ENCODE results near the gene OSBP2. TPM values are rescaled to one million over a fixed set of nuclear protein-coding genes. Genes with fewer than 3 reads are reported as not detected.

OSBP2 gene
- total RNA-seq, 2 experiments from 2014 or later = 2.3 to 2.9 TPM

DNA sequence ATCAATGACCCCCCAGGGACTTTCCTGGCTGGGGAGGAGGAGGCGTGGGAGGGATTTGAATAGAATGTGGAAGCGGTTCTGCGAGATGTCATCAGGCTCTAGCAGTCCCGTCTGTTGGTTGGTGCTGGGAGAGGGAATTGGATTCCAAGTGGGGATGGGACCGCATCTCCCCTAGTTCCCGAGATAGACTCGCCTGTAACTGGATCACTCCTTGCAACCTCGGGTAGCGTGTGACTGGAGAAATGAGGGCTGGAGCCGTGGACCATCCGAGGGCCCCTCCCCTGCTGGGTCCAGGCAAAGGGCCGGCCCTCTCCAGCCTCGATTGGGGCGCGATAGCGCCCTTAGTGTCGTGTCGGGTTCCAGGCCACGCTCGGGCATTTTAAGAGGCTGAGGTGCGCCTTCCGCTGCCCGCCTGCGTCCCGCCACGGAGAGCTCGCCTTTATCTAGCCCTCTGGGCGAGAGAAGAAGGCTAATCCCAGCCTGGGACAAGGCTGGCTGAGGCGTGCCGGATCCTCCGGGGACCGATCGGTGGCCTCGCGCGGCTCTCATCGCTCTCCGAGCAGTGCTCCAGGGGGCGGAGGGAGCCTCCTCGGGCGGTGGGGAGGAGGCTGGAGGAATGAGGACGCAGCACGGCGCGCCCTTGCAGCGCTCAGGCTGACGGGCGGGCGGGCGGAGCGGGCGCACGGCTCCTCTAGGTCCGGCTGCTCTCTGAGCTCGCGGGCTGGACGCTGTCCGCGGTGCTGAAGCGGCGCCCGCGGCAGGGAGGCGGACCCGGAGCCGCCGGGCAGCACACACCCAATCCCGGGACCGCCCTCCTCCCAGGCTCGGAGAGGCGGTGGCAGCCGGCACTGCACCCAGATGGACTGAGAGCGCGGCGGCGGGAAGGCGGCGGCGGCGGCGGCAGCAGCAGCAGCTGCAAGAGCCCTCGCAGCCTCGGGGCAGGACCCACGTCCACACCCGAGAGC, 107.8 kb downstream of the OSBP2 start:
- CTCF ChIA-PET = interaction anchor here (0.9 to 1.2 kb wide), 2 partner anchors 168 to 234 kb away, joined by 3 to 4 read pairs; no protein-coding TSS in a partner anchor
- Mint-ChIP-seq H3K4me1 (ENCODE audit: low read depth) (peaks cover 7% of the 10 kb centered on the region), H3K4me3 (no peak overlapping the region), H3K9me3 (no peaks in the 10 kb centered on the region), H3K36me3 (no peaks in the 10 kb centered on the region), H3K27me3 (peaks cover 35% of the 10 kb centered on the region), H3K27ac (no peak overlapping the region)
- peak; percentile 81 for DNase-seq
- POLR2A ChIA-PET = interaction anchor here (1.0 kb wide), 1 partner anchor 166 kb away, joined by 3 read pairs; the partner anchor contains the start of genes MORC2 and TUG1
- intact Hi-C loops (cut with micrococcal nuclease) = no loop called here

DNA sequence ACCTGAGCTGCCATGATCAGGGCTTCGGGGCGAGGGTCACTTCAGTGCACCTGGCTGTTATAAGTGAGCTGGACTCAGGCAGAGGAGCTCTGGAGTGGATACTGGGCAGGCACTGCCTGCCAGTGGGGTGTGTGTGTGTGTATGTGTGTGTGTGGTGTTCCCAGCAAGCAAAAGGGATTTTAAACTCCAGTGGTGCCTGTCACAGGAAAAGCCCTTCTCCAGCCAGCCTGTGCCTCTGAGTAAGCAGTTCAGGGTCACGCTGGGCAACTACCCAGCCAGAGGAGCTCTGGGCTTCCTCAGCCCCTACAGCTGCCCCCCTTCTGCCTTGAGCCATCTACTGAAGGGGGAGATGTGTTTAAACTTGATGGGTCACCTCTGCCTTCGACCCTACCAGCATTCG, 109.0 kb downstream of the OSBP2 start:
- no peak overlapping the region for H3K27ac Mint-ChIP-seq
- no peaks in the 10 kb centered on the region for H3K36me3 Mint-ChIP-seq
- no peaks in the 10 kb centered on the region for H3K9me3 Mint-ChIP-seq
- intact Hi-C loops (cut with micrococcal nuclease) = no loop called here
- peaks cover 35% of the 10 kb centered on the region for H3K27me3 Mint-ChIP-seq
- POLR2A ChIA-PET = no interaction called here
- no peak overlapping the region for H3K4me3 Mint-ChIP-seq
- CTCF ChIA-PET = no interaction called here
- H3K4me1 Mint-ChIP-seq (ENCODE audit: low read depth) = peaks cover 7% of the 10 kb centered on the region
- DNase-seq = no peak

DNA sequence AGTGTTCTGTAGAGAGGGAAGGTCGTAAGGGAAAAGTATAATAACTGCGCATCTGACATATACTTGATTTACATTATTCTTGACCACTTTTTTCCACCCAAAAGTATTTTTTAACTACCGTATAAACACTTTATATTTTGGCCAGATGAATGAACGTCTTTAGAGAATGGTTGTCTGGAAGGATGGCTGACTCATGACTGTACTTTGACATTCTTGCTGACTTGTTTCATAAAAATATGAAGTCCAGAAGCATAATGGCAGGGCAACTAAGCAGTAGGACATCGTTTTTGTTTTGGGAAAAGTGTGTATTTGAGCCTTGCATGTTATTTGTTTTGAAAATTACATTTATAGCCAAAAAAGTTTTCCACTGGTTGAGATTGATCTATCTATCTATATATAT, 110.0 kb downstream of the OSBP2 start:
- intact Hi-C loops (cut with micrococcal nuclease) = no loop called here

DNA sequence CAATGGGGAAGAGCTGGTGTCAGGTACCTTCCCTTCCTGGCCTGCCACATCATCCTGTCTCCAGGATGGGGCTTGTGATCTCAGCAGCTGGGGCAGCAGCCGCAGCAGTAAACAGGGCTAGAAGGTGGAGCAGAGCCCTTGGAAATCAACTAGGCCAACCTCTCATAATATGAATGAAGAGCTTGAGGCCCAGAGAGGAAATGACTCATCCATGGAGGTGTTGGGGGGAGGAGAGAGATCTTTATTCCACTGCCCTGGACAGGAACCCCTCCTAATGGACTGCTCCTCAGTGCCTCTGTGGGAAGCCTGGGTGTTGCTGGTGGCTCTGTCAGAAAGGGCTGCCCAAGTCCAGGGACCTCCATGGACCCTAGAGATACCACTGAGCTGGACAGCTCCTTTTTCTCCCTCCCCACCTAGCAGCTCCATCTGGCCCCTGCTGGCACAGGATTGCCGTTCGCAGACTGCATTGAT, 111.8 kb downstream of the OSBP2 start:
- Mint-ChIP-seq H3K9me3 (no peaks in the 10 kb centered on the region), H3K36me3 (no peaks in the 10 kb centered on the region), H3K27ac (no peak overlapping the region), H3K27me3 (peaks cover 19% of the 10 kb centered on the region), H3K4me1 (ENCODE audit: low read depth) (peaks cover 7% of the 10 kb centered on the region), H3K4me3 (no peak overlapping the region)
- POLR2A ChIA-PET = no interaction called here
- intact Hi-C loops (cut with micrococcal nuclease) = no loop called here
- peak; percentile 13 for DNase-seq
- CTCF ChIA-PET = no interaction called here

More for the DNA sequence above, 110.0 kb downstream of the OSBP2 start:
- no peak overlapping the region for H3K27ac Mint-ChIP-seq
- no peak for DNase-seq
- peaks cover 35% of the 10 kb centered on the region for H3K27me3 Mint-ChIP-seq
- H3K4me3 Mint-ChIP-seq = no peak overlapping the region
- POLR2A ChIA-PET = no interaction called here
- peaks cover 7% of the 10 kb centered on the region for H3K4me1 Mint-ChIP-seq (ENCODE audit: low read depth)
- CTCF ChIA-PET = no interaction called here
- no peaks in the 10 kb centered on the region for H3K9me3 Mint-ChIP-seq
- no peaks in the 10 kb centered on the region for H3K36me3 Mint-ChIP-seq

DNA sequence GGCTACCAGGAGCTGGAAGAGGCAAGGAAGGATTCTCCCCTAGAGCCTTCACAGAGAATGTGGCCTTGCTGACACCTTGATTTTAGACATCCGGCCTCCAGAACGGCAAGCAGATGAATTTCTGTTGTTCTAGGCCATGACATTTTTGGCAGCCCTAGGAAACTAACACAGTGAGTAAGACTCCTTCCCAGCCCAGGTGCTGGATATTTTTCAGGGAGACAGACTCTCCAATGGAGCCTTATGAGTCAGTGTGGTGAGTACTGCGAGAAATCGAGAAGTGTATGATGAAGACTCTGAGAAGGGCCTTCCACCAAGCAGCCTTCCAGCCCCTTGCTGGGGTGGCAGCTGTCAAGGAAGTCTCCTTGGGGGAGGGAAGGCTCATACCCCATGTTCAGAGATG, 114.4 kb downstream of the OSBP2 start:
- Mint-ChIP-seq H3K9me3 (no peaks in the 10 kb centered on the region), H3K4me3 (no peak overlapping the region), H3K36me3 (no peaks in the 10 kb centered on the region), H3K4me1 (ENCODE audit: low read depth) (no peaks in the 10 kb centered on the region), H3K27me3 (peaks cover 4% of the 10 kb centered on the region), H3K27ac (no peak overlapping the region)
- no peak for DNase-seq
- CTCF ChIA-PET = no interaction called here
- POLR2A ChIA-PET = no interaction called here
- intact Hi-C loops (cut with micrococcal nuclease) = no loop called here

DNA sequence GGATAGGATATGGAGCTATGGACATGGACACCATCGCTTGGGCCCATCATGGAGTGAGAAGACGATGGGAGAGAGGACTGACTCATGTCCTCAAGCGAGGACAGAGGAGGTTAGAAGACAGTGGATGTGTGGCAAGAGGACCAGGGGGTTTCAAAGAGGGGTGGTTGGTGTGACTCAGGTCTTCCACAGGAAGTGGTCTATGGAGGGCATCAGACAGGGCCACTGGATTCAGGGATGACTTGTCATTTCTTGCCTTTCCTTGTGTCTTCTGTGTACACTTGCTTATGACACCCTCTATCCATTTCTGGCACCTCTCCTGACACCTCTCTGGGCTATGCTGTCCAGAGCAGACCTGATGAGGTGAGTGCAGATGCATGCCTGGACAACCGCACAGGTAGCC, 115.4 kb downstream of the OSBP2 start:
- H3K9me3 Mint-ChIP-seq = no peaks in the 10 kb centered on the region
- CTCF ChIA-PET = no interaction called here
- no peaks in the 10 kb centered on the region for H3K27me3 Mint-ChIP-seq
- intact Hi-C loops (cut with micrococcal nuclease) = no loop called here
- H3K36me3 Mint-ChIP-seq = no peaks in the 10 kb centered on the region
- no peaks in the 10 kb centered on the region for H3K4me1 Mint-ChIP-seq (ENCODE audit: low read depth)
- H3K27ac Mint-ChIP-seq = no peak overlapping the region
- peak; percentile 17 for DNase-seq
- no peak overlapping the region for H3K4me3 Mint-ChIP-seq
- POLR2A ChIA-PET = no interaction called here

DNA sequence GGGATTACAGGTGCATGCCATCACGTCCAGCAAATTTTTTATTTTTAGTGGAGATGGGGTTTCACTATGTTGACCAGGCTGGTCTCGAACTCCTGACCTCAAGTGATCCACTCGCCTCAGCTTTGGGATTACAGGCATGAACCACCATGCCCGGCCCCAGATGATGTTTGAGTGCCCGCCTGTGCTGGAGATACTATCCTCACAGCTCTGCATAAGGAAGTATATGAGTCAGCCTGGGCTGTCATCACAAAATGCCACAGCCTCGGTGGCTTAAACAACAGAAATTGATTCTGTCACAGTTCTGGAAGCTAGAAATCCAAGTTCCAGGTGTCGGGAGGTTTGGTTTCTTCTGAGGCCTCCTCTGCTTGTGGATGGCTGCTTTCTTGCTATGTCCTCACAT, 119.3 kb downstream of the OSBP2 start:
- intact Hi-C loops (cut with micrococcal nuclease) = no loop called here
- peaks cover 2% of the 10 kb centered on the region for H3K27me3 Mint-ChIP-seq
- H3K4me1 Mint-ChIP-seq (ENCODE audit: low read depth) = no peaks in the 10 kb centered on the region
- ChIA-PET POLR2A (no interaction called here), CTCF (no interaction called here)
- no peak for DNase-seq
- H3K4me3 Mint-ChIP-seq = no peak overlapping the region
- H3K27ac Mint-ChIP-seq = no peak overlapping the region
- H3K9me3 Mint-ChIP-seq = no peaks in the 10 kb centered on the region
- no peaks in the 10 kb centered on the region for H3K36me3 Mint-ChIP-seq

DNA sequence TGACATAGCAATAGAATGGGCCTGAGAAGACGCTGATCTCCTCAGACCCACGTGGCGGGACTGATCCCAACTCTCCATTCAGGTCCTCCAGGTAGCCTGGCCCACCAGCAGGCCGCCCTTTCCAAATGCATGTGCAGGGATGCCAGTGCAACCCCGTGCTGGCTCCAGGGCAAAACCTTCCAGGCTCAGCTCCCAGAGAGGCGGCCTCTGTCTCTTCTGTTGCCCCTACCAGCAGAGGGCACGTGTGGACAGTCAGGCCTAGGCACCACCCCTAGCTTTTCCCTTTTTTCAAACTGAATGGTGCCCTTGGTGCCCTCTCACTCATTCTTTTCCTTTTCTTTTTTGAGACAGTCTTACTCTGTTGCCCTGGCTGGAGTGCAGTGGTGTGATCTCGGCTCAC, 121.7 kb downstream of the OSBP2 start:
- CTCF ChIA-PET = interaction anchor here (1.1 kb wide), 1 partner anchor 75 kb away, joined by 3 read pairs; no protein-coding TSS in a partner anchor
- intact Hi-C loops (cut with micrococcal nuclease) = no loop called here
- H3K27me3 Mint-ChIP-seq = peaks cover 13% of the 10 kb centered on the region
- no peaks in the 10 kb centered on the region for H3K4me1 Mint-ChIP-seq (ENCODE audit: low read depth)
- H3K36me3 Mint-ChIP-seq = no peaks in the 10 kb centered on the region
- POLR2A ChIA-PET = no interaction called here
- H3K4me3 Mint-ChIP-seq = no peak overlapping the region
- no peak for DNase-seq
- H3K9me3 Mint-ChIP-seq = no peaks in the 10 kb centered on the region
- no peak overlapping the region for H3K27ac Mint-ChIP-seq

DNA sequence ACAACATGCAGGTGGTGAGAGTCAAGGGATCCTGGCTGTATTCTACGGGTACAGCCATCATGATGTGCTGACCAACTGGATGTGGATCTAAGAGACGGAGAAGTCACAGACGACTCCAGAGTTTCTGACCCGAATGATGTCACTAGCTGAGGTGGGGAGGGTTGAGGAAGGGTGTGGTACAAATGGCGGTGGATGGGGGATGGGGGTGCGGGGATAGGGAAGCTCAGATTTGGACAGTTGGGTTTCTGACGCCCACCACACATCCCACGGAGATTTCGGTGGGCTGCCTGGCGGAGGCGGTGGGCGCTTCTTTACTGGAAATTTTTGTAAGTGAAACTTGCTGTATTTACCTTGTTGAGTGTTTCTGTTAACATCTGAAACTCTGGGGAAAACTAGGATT, 126.7 kb downstream of the OSBP2 start:
- H3K27ac Mint-ChIP-seq = no peak overlapping the region
- H3K4me3 Mint-ChIP-seq = no peak overlapping the region
- H3K36me3 Mint-ChIP-seq = no peaks in the 10 kb centered on the region
- CTCF ChIA-PET = no interaction called here
- no peaks in the 10 kb centered on the region for H3K4me1 Mint-ChIP-seq (ENCODE audit: low read depth)
- no peak for DNase-seq
- POLR2A ChIA-PET = no interaction called here
- H3K9me3 Mint-ChIP-seq = no peaks in the 10 kb centered on the region
- intact Hi-C loops (cut with micrococcal nuclease) = no loop called here
- peaks cover 39% of the 10 kb centered on the region for H3K27me3 Mint-ChIP-seq

DNA sequence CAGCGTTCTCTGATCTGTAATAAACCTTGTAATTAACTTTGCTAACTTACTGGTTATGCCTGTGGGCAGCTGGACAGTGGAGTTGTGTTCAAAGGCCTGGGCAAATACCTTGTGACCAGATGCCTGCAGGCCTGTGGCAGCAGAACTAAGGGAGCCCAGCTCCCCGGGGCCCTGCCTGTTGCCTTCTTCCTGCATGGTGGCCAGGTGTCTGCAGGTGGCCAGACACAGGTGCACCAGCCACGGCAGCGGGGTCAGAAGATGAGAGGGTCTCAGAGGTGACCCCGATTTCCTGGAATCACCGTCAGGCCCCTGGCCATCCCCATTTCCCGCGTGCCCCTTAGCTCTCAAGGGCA, 127.2 kb downstream of the OSBP2 start:
- H3K27ac Mint-ChIP-seq = no peak overlapping the region
- H3K4me3 Mint-ChIP-seq = no peak overlapping the region
- H3K9me3 Mint-ChIP-seq = no peaks in the 10 kb centered on the region
- H3K27me3 Mint-ChIP-seq = peaks cover 40% of the 10 kb centered on the region
- peaks cover 1% of the 10 kb centered on the region for H3K4me1 Mint-ChIP-seq (ENCODE audit: low read depth)
- intact Hi-C loops (cut with micrococcal nuclease) = no loop called here
- no peaks in the 10 kb centered on the region for H3K36me3 Mint-ChIP-seq
- POLR2A ChIA-PET = no interaction called here
- DNase-seq = no peak
- CTCF ChIA-PET = no interaction called here

DNA sequence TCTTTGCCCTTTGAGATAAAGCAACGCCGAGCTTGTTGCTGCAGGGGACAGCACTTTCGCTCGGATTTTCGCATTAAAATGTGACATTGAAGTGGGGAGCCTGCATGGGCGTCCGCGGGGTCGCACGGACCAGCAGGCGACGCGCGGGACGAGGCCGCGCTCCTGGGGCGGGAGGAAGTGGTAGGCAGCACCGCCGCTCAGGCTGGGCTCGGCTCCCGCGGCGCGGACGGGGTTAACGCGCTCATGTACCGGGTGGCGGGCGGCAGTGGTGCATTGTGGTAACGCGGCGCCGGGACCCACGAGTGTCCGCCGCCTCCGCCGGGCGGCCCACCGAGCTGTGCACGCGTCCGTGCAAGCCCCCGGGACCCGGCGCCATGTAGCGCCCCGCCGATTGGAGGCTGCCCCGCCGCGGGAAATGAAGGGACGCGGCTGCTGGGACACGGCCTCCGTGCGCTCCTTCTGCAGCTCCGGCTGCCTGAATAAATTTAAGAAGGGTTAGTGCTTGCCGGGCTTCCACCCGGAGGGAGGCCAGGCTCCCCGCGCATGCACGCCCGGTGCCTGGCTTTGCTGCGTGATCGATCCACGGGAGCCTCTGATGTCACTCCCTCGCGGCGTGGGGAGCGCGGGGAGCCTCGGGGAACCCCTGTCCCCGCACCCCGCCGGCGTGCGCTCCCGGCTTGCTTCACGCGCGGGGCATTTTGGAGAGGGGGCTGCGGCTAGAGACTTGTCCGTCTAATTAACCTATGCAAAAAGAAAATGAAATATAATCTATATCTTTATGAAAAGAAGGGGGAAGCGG, 127.7 kb downstream of the OSBP2 start:
- Mint-ChIP-seq H3K9me3 (no peaks in the 10 kb centered on the region), H3K27ac (no peak overlapping the region), H3K36me3 (no peaks in the 10 kb centered on the region), H3K4me1 (ENCODE audit: low read depth) (peaks cover 3% of the 10 kb centered on the region), H3K27me3 (peaks cover 40% of the 10 kb centered on the region), H3K4me3 (no peak overlapping the region)
- peak; percentile 14 for DNase-seq
- ChIA-PET CTCF (no interaction called here), POLR2A (no interaction called here)
- intact Hi-C loops (cut with micrococcal nuclease) = no loop called here

DNA sequence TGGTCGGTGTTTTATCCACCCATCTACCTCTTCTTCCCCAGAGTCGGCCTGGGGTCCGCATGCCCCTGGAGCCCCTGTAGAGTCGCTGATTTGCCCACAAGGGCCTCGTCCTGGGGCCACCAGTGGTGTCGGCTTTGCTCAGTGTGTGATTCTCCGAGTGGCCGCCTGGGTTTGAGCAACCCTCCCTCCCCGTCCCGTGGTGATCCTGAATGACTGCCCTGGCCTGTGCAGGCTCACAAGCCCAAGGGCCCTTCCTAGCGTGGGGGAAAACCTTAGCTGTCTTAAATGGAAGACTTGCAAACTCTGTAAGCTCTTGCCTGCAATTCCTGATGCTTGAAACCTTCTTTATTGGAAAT, 128.3 kb downstream of the OSBP2 start:
- Mint-ChIP-seq H3K4me3 (no peak overlapping the region), H3K27ac (no peak overlapping the region), H3K36me3 (no peaks in the 10 kb centered on the region), H3K4me1 (ENCODE audit: low read depth) (peaks cover 3% of the 10 kb centered on the region), H3K9me3 (no peaks in the 10 kb centered on the region), H3K27me3 (peaks cover 40% of the 10 kb centered on the region)
- intact Hi-C loops (cut with micrococcal nuclease) = no loop called here
- DNase-seq = no peak
- CTCF ChIA-PET = no interaction called here
- POLR2A ChIA-PET = no interaction called here
